Psoas muscle (tissue), 8 donors: ENCODE results near the gene PTAFR. TPM values are rescaled to one million over a fixed set of nuclear protein-coding genes. Genes with fewer than 3 reads are reported as not detected.

Experiments
- ATAC-seq, 4 donors: fragments of 200-7000 bp; cut with Tn5 transposase; one replicate each; pipeline ENCODE4 v1.9.1; 2020; ENCODE audit warnings: moderate library complexity in 3 of 4, mild to moderate bottlenecking in 2 of 4
- DNase-seq, 2 donors: peaks; one replicate each; pipeline ENCODE4 v3.0.0-alpha.2; 2020
- H3K27ac ChIP-seq: fragments of 200-600 bp; one replicate; pipeline ENCODE4 v1.8.0; 2022
- H3K27me3 ChIP-seq, 3 donors: fragments of 200-600 bp in 1 of 3; one replicate each; pipeline versions ENCODE4 v1.6.1 to v1.8.0; 2013 to 2022; ENCODE audit warnings: low read length in 2 of 3, mild to moderate bottlenecking in 2 of 3, moderate library complexity in 1 of 3; ENCODE audit not compliant: insufficient read depth in 3 of 3
- H3K36me3 ChIP-seq, 2 donors: fragments of 200-600 bp in 1 of 2; one replicate each; pipeline versions ENCODE4 v1.6.1 to v1.8.0; 2013 to 2022; ENCODE audit warnings: low read depth in 1 of 2, mild to moderate bottlenecking in 1 of 2, moderate library complexity in 1 of 2; ENCODE audit not compliant: insufficient read depth in 1 of 2
- H3K4me1 ChIP-seq: fragments of 200-600 bp; one replicate; pipeline ENCODE4 v1.8.0; 2022
- H3K4me3 ChIP-seq: fragments of 200-600 bp; one replicate; pipeline ENCODE4 v1.8.0; 2022; ENCODE audit warnings: mild to moderate bottlenecking
- H3K9me3 ChIP-seq: fragments of 200-600 bp; one replicate; pipeline ENCODE4 v1.8.0; 2022
- CTCF ChIP-seq: fragments of 200-600 bp; IDR thresholded peaks from one replicate; pipeline ENCODE4 v1.8.0; 2022; ENCODE audit warnings: antibody characterized with exemption
- WGBS, 3 donors: extraction: QIAGEN DNeasy Blood & Tissue Kit; methylation state at CpG; one replicate each; pipeline versions ENCODE4 v1.1.6 to v1.1.7; 2013; 5-methylcytosine and 5-hydroxymethylcytosine counted together
- intact Hi-C, 2 donors: fragments of 100-400 bp; cut with DNase I; formaldehyde crosslinking; loops; one replicate each; pipeline versions ENCODE4 v1.11.0 to v1.14.2; 2022
- polyA plus RNA-seq, 3 donors: library from polyadenylated mRNA; stranded (reverse); fragments of 200-250 nt; gene quantifications; one replicate each; pipeline ENCODE4 v1.2.3, GENCODE V29; 2013
- total RNA-seq, 4 donors: library from RNA; stranded (reverse); fragmentation: NEBNext Ultra II Directional in 2 of 4; extraction: Animal tissue kit (Norgen Biotek cat#: 25700) in 2 of 4; gene quantifications; one replicate each; pipeline versions ENCODE4 v1.2.1 to v1.2.4, GENCODE V29; 2021 to 2023
- donor health status: healthy with polysubstance abuse.
- donor health status: DM: no; HTN: no; CAD: no; lungs with moderate emphysema.
- donor health status: Bipolar disorder and iron deficiency.
- donor health status: healthy.
- donor health status: DM: yes; HTN: yes; CAD: no.
- donor health status: DM: no; HTN: no; CAD: no.
- donor health status: DM: no; HTN: no; CAD: no.
- donor health status: DM: yes; HTN: yes; CAD: no.

PTAFR gene
- total and polyA plus RNA-seq, 7 donors = 0.31 to 1.4 (median 0.92) TPM

GRCh38 chr1:28136922-28137613 lies 39.4 kb downstream of the PTAFR start:
- Histone ChIP-seq H3K4me1 (no peaks in the 10 kb centered on the region), H3K9me3 (no peaks in the 10 kb centered on the region), H3K27me3 (no peaks in the 10 kb centered on the region), H3K27ac (no peak overlapping the region), H3K36me3 (no peaks in the 10 kb centered on the region), H3K4me3 (no peak overlapping the region)
- TF ChIP-seq CTCF = no peak
- intact Hi-C loops = no loop called here
- 73 to 78% (median 76%) methylated on average over 4 of the region's 4 CpGs for WGBS, 3 donors
- ATAC-seq (no peak), DNase-seq (no peak)

GRCh38 chr1:28136169-28136921 lies 40.1 kb downstream of the PTAFR start:
- no peaks in the 10 kb centered on the region for H3K36me3 ChIP-seq

GRCh38 chr1:28135371-28136168 lies 40.9 kb downstream of the PTAFR start:
- no peak for ATAC-seq
- DNase-seq = no peak
- Histone ChIP-seq H3K27me3 (no peaks in the 10 kb centered on the region), H3K9me3 (no peaks in the 10 kb centered on the region), H3K36me3 (no peaks in the 10 kb centered on the region), H3K4me3 (no peak overlapping the region), H3K4me1 (no peaks in the 10 kb centered on the region), H3K27ac (no peak overlapping the region)
- intact Hi-C loops = no loop called here
- TF ChIP-seq CTCF = no peak
- WGBS, 3 donors = 76 to 83% (median 81%) methylated on average over 14 of the region's 14 CpGs

More at GRCh38 chr1:28136169-28136921, 40.1 kb downstream of the PTAFR start:
- no peaks in the 10 kb centered on the region for H3K27me3 ChIP-seq
- intact Hi-C loops = no loop called here
- ATAC-seq (no peak), DNase-seq (no peak)
- H3K27ac ChIP-seq = no peak overlapping the region
- no peaks in the 10 kb centered on the region for H3K4me1 ChIP-seq
- H3K9me3 ChIP-seq = no peaks in the 10 kb centered on the region
- no peak overlapping the region for H3K4me3 ChIP-seq
- TF ChIP-seq CTCF = no peak
- 72 to 78% (median 78%) methylated on average over 8 of the region's 8 CpGs for WGBS, 3 donors

- H3K27ac ChIP-seq = no peak overlapping the region
- no peaks in the 10 kb centered on the region for H3K9me3 ChIP-seq
- H3K4me3 ChIP-seq = no peak overlapping the region
- intact Hi-C loops = no loop called here
- TF ChIP-seq CTCF = no peak
- H3K36me3 ChIP-seq = no peaks in the 10 kb centered on the region
- no peaks in the 10 kb centered on the region for H3K27me3 ChIP-seq
- H3K4me1 ChIP-seq = no peaks in the 10 kb centered on the region
- DNase-seq = no peak
- WGBS, 3 donors = 86 to 93% (median 90%) methylated on average over 2 of the region's 2 CpGs
- no peak for ATAC-seq
These were observed 41.8 kb downstream of the PTAFR start for GRCh38 chr1:28134651-28135207.
